ENCODE measurements around the gene GRID1.
"Not testable (repeated sequence)": the region's sequence is repeated elsewhere in the genome, so short reads cannot be mapped to it uniquely, and the experiment has no call there.

Gene GRID1

DNA sequence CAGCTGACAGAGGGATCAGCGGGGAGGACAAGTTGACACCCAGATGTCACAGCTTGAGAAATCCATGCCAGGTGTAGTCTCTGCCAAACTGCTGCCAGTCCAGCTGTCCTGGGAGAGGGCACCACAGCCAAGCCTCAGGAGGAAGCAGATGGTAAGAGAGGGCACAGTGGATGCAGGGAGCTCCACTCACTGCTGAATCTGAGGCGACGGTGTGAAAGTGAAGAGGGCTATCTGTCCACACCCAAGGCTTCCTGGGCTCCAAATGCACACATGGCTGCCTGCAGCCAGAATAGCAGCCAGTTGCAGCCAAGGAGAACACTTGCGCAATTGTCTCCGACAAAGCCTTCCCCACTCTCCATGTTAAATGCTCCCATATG is 502.4 kb downstream of the GRID1 start:
- no peak for DNase-seq (ENCODE audit: low spot score)

DNA sequence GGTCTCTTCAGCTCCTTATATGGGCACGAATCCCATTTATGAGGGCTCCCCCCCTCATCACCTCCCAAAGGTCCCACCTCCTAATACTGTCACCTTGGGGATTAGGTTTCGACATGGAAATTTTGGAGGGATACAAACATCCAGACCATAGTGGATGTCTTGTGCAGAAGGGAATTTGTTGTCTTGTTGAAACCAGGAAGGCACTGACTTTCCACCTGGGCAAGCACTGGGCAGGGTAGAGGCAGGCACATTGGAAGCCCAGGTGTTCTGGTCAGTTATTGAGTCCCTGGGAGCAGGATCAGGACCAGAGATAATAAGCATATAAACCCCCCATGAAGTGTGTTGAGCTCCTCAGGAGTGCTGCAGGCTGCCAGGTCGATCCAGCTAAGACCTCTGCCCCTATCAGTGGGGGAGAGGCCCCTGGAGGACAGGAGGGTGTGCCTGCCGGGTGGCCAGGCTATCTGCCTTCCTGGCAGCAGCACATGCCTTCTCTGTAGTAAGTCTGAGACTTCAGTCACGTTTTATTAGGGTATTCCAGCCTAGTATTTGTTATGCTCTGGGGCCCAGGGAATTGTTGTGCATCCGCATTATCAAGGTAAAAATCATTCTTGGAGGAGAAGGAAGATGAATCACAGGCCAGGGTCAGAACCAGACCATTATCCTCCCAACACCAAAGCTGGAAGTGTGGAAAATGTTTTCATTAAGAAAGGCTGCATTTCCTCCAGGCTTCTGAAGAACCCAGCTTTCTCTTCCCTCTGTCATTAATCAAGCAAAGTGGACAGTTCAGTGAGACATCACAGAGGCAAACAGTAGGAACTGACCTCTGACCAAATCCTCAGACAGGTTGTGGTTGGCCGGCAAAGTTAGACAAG is 503.1 kb downstream of the GRID1 start:
- no peak for DNase-seq (ENCODE audit: low spot score)

DNA sequence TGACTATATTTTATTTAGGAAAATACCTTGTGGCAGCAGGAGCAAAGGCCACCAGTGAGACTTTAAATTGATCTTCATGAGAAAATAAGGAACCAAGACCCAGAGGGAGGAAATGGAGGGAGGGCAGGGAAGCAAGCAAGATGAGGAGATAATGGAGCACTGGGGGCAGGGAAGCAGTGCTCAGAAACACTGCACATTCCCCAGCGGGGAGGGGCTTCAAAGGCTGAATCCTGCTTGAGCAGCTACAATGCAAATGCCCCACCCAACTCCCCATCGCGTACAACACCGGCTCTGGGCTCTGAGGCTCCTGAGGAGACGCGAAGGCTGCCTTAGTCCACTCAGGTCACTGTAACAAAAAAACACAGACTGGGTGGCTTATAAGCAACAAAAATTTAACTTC is 503.8 kb downstream of the GRID1 start:
- DNase-seq (ENCODE audit: low spot score), result no peak

DNA sequence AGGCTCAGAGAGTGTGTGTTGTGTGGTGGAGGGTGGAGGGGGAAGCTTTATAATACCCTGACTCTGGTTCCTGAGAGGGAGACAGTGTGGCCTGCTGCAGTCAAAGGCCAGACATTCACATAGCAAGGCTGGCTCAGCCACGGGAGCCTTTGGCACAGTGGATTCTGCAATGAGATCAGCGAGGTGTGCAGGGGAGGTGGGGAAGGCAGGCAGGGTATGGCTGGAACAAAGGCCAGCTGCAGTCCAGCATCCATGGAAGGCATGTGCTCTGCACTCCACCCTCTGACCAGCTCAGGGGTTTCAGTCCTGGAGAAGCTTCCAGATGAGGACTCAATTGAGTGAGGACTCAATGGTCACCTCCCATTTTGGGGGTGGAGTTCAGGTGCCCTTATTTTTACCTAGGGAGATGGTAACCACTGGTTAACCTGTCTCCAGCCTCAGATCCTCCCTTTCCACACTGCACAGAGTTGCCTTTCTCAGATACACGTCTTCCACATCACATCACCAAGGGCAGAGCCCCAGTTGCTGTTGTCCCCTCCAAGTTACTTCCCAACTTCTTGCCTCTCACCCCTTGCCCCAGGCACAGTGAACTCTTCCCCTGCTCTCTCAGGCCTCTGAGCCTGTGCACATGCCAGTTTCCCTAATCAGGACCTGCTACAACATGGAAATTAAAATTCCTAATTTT is 504.9 kb downstream of the GRID1 start:
- DNase-seq (ENCODE audit: low spot score), result no peak

DNA sequence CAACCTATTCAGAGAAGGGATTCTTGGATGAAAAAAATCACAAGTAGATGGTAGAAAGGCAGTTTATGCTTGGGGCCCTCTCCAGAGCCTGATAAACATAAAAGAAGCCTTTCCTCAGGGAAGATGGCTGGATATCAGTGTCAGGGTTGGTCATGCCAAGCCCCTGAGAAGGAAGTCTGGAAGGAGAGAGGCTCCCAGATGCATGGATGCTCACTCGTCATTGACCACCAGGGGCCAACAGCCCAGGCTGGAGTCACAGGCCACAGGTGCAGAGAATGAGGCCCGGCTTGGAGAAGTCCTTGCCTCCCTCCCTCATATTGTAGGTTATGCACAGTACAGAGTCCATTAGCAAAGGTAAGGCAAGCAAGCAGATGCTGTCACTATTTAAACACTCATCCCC is 506.7 kb downstream of the GRID1 start:
- DNase-seq (ENCODE audit: low spot score), result no peak

DNA sequence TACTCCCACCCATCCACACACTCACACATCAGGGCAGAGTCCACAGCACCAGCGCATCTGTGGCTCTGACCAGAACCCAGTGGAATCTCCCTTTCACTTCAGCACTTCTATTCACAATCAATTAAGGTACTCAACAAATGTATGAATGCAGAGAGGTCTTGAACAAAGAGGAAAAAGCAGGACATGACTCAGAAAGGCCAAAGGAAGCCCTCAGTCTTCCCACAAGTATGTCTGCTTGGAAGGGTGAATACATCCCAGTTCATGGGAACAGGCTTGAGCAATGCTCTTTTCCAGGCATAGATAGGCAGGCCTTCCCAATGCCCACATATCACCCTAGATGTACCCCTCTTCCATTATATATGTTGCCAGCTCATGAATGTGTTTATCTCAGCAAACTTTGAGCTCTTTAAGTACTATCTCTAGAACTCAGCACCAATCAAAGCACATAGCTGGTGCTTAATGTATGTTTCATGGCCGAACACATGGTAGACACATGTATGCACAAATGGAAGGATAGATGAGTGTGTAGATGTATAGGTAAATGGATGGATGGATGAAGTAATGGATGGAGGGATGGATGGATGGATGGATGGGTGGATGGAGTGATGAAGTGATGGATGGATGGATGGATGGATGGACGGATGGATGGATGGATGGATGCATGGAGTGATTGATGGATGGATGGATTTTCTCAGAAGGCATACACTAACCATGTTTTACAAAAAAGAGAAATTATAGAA is 507.6 kb downstream of the GRID1 start:
- no peak for DNase-seq (ENCODE audit: low spot score)

DNA sequence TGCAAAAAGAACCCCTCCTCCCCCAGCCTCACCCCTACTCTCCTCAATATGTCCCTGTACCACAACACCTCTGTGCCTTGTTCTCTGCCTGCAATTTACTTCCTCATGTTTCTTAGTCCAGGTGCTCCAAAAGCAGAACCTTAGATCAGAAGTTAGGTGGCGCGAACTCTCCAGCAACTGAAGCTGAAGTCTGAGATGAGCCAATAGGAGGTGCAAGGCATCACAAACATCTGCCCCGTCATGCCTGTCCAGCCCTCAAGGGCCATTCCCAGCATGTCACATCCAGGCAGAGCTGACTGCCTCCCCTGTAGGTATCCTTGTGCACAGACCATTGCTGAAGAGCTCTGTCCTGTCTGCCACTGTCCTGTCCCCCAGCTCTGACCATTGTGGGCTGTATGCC is 508.8 kb downstream of the GRID1 start:
- no peak for DNase-seq (ENCODE audit: low spot score)

DNA sequence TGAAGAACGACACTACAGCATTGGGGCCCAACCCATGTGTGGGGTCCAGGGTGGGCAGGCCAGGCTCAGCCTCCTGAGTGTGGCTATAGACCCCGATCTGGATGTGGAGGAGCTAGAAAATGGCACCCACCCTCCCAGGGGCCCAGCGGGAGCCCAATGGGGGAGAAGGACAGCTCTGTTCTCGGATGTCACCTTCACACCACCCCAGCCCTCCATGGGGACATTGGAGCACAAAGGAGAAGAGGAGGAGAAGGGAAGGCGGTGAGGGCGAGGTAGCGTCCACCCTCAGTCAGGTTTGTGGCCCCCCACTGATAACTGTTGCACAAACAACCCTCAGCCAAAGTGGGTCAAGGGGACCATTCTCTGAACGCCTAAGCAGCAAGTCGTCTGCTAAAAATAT is 509.3 kb downstream of the GRID1 start:
- DNase-seq (ENCODE audit: low spot score), result no peak

DNA sequence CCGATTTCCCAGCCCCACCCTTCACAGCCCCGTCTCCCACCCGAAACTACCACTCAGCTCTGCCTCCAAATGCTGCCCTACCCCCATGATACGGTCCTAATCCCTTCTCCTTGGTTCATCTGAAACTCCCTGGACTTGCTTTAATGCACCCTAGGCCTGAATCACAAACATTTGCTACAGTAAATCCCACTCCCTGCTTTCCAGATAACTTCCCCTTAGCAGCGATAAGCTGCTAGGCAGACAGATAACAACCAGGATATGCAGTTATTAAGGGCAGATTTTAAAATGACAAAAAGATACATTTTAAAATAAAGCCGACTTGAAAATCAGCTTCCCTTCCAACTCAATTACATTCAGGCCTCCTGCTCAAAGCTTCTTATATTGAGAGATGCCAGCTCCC is 514.7 kb downstream of the GRID1 start:
- DNase-seq (ENCODE audit: low spot score), result no peak

DNA sequence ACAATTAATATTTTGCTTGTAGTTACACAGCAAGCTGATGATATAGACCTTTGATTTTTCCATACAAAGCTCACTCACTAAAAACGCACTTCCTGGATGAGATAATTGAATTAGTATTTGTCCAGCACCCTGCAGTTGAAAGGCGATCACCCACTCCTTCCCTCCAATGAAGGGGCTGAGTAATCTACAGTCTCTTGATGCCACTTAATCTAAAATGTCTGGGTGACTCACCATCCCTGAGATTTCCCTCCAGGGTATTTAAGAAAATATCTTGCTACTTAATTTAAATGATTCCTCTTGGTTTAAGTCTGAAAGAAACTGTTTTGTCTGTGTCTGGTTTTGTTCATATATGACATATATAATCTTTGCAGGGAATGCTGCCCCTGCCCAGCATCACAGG is 515.3 kb downstream of the GRID1 start:
- no peak for DNase-seq (ENCODE audit: low spot score)

DNA sequence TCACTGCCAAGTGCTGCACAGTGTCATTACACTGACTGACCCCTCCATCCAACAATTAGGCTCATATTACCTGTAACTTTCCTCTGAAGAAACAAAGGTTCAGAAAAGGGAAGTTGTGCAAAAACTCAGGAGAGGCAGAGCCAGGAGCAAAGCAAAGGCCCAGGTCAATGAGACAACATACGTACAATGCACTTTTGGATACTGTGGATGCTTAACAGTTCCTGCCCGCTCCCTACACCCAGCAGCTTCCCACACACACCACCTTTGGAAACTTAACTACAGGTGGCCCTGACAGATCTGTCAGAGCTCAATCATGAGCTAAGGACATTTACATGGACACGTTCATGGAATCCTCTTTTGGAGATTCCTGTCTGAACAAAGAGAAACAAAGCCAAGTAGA is 515.9 kb downstream of the GRID1 start:
- DNase-seq (ENCODE audit: low spot score), result no peak

DNA sequence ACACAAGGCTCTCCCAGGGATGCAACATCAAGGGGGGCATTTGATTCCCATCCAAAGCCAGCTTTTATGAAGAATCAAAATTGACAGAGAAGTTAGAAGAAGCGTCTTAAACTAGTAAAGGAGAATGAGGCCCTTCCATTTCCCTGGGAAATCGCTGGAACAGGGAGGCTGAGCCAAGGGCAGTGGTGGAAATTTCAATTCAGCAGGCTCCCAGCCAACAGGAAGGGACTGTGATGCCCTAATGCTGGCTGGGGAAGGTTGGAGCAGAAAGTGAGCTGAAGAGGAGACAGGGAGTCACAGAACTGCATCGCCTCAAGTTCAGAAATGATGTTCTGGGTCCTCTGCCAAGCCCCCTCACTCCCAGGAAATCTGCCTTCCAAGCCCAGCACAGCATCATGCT is 517.3 kb downstream of the GRID1 start:
- DNase-seq (ENCODE audit: low spot score), result no peak

DNA sequence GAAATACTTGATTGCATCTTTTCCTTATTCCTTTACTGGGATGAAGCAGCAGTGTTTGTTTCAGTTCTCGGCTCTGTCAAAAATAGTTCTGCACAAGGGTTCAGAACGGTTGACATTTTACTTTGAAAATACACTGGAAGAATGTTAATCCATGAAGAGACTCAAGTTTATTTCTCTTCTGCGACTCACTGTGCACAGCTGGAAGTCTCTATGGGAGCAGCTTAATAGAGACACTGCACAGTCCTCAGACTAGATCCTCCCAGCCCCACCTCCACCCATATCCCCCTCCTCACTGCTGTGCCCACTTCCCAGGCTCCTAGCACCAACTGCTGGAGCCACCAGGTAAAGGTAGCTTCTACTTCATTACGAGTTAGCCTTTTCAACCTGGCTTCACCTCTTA is 517.8 kb downstream of the GRID1 start:
- no peak for DNase-seq (ENCODE audit: low spot score)

DNA sequence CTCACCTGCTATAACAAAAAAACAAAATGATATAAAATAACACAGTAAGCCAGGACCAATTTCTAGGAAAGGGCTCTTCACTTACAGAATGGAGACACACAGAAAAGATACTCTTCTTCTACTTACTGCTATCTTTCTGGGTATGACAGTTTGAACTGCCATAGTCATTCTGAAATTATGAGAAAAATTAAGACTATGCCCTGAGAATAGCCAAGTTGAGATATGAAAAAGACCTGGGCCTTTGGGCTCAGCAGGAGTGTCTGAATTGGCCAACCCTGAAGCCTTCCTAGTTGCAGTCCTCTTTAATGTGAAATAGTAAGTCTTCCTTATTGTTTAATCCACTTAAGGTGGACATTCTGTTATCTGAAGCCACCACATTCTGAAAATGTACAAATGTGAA is 519.5 kb downstream of the GRID1 start:
- no peak for DNase-seq (ENCODE audit: low spot score)

DNA sequence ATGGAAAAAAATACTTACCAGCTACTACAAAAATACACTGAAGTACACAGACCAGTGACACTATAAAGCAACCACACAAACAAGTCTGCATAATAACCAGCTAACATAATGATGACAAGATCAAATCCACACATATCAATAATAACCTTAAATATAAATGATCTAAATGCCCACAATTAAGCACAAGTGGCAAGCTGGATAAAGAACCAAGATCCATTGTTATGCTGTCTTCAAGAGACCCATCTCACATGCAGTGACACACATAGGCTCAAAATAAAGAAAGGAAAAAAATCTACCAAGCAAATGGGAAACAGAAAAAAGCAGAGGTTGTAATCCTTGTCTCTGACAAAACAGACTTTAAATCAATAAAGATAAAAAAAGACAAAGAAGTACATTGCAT is 527.9 kb downstream of the GRID1 start:
- DNase-seq (ENCODE audit: low spot score), result not testable (repeated sequence)

DNA sequence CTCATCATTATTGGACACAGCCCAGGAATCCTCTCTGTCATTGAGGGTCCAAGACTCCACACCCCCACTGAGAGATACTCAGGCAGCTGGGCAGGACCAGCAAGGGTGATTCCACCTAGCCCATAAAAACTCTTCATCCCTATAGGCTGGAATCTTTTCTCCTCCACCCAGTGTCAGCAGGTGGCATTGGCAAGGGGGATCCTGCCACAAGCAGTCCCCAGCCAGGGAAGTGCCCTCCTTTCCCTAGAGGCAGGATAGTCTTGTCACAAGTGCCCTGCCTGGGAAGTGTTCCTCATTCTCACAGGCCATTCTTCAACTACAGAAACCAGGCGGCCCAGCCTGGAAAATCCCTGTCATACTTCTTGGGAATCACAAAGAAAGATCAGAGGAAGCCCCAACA is 533.6 kb downstream of the GRID1 start:
- no peak for DNase-seq (ENCODE audit: low spot score)

DNA sequence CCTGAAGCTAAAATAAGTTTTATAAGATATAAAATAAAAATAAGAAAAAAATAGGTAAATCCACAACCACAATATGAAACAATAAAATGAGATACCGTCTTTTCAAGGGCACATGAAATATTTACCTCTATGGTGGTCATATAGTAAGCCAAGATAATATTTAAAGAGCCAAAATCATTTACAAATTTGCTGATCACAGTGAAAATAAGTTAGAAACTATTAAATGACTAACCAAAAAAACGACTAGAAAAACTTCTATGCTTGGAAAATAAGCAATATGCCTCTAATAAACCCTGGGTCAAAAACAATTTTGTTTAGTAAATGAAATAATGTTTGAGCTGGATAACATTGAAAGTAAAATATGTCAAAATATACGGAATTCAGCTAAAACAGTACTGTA is 535.2 kb downstream of the GRID1 start:
- DNase-seq (ENCODE audit: low spot score), result no peak

DNA sequence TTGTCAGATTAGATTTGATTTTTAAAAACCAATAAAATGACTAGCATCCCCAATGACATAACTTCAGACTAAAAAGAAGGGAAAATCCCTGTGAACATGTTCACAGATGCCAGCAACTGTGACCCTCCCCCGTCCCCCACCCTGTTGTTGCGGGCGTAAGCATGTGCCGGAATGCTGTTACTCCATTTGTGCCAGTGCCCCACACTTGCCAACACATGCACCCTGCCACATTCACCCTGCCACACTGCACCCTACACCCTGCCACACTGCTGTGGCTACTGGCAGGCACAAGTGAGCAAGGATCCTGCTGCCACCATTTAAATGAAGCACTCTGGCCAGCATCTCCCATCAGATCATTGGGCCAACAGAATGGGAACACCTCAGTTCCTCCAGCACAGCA is 540.2 kb downstream of the GRID1 start:
- DNase-seq (ENCODE audit: low spot score), result no peak

DNA sequence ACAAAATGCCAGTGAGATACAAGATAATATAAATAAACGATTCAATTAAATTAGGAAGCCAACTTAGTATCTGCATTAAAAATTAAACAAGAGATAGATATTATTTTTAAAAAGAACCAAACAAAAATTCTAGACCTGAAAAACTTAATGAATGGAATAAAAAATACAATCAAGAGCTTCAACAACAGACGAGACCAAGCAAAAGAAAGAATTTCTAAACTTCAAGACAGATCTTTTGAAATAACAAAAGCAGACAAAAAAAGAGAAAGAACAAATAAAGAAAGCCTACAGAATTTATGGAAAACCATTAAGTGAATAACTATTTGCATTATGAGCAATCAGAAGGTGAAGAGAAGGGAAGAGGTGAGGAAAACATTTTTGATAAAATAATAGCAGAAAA is 555.2 kb downstream of the GRID1 start:
- no peak for DNase-seq (ENCODE audit: low spot score)

DNA sequence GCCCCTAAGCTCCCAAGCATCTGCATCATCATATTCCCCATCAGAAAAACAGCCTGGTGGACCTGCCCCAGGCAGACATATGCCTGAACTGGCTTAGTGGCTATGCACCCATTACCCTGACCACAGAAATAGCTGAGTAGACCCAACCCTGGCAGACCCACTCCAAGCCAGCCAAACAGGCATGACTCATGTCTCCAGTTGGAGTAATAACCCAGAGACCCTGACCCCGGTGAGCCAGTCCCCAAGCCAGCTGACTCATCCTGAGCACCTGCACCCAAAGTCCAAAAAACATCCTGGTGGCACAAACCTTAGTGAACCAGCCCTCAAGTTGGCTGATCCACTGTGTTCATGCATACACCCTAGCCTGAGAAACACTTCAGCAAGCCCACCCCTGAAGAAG is 555.9 kb downstream of the GRID1 start:
- DNase-seq (ENCODE audit: low spot score), result no peak

DNA sequence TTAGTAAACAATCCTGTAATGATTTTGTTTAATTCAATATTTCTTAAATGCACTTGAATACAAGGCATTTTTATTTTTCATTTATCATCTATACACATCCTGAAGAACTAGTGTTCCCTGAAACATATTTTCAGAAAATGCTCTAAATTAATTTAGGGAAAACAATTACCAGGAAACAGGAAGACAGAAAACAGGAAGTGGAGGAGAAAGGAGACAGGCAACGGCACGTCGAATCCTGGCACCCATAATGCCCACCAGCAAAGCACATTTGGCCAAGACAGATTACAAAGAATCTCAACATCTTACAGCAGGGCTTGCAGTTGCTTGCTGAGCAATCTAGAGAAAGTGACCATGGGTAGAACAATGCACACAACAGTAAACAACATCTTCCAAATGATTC is 571.1 kb downstream of the GRID1 start:
- no peak for DNase-seq (ENCODE audit: low spot score)

DNA sequence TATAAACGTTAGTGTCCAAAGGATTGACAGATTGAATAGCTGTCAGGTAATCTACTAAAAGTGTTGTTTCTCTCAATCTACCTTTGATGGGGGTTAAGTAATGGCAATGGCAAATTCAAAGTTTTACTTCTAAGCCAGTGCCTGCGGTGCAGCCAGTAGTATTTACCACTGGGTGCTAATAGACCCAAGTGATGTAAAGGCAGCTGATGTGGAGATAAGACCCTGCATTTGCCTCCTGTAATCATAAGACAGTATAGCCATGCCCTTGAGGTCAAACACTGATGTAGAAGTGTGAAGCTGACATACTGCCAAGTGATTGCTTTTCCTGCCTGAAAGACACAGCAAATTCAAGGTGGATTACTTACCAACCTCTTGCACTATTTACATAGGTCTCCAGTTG is 572.0 kb downstream of the GRID1 start:
- no peak for DNase-seq (ENCODE audit: low spot score)

DNA sequence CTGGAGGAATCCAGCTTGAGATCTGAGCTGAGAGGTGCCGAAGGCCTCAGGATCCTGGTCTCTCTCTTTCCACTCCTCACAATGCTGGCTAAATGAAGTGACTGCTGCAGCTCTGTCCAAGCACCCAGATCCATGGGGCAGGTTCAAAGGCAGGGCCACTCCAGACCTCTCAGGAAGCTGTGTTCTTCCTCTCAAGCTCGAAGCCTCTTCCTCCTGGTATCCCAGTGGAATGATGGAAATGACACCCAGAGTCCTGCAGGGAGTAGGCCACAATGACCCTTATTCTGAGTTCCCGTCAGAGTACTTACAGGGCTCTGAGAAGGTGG is 574.1 kb downstream of the GRID1 start:
- DNase-seq (ENCODE audit: low spot score), result no peak

Measured in HuH-7.5 (cell line).